Activated T-cell treated with anti-CD3 and anti-CD28 coated beads for 1 hour (primary cell): ENCODE measurements around the gene ILK.
A peak's percentile ranks its signal among the peaks of the same experiment; 100 is the strongest.

Source experiments
- DNase-seq: peaks from one replicate; pipeline ENCODE4 v3.0.0-alpha.2; 2020; ENCODE audit warnings: low read depth

ILK gene

DNA sequence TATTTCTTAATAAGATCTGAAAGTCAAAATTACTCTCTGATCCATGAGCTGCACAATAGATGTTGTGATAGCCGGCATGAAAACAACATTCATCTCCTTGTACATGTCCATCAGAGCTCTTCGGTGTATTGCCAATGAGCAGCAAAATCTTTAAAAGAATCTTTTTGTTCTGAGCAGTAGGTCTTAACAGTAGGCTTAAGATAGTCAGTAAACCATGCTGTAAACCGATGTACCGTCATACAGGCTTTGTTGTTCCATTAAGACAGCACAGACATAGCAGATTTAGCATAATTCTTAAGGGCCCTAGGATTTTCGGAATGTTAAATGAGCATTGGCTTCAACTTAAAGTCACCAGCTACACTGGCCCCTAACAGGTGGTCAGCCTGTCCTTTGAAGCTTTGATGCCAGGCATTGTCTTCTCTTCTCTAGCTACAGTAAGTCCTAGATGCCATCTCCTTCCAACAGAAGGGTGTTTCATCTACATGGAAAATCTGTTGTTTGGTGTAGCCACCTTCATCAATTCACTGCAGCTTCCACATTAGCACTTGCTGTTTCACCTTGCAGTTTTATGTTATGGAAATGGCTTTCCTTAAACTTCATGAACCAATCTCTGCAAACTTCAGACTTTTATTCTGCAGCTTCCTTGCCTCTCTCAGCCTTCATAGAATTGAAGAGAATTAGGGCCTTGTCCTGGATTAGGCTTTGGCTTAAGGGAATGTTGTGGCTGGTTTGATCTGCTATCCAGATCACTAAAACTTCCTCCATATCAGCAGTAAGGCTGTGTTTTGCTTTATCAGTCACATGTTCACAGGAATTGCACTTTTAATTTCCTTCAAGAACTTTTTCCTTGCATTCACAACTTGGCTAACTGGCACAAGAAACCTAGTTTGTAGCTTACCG lies 28.5 kb upstream of the ILK start:
- DNase-seq: no peak

DNA sequence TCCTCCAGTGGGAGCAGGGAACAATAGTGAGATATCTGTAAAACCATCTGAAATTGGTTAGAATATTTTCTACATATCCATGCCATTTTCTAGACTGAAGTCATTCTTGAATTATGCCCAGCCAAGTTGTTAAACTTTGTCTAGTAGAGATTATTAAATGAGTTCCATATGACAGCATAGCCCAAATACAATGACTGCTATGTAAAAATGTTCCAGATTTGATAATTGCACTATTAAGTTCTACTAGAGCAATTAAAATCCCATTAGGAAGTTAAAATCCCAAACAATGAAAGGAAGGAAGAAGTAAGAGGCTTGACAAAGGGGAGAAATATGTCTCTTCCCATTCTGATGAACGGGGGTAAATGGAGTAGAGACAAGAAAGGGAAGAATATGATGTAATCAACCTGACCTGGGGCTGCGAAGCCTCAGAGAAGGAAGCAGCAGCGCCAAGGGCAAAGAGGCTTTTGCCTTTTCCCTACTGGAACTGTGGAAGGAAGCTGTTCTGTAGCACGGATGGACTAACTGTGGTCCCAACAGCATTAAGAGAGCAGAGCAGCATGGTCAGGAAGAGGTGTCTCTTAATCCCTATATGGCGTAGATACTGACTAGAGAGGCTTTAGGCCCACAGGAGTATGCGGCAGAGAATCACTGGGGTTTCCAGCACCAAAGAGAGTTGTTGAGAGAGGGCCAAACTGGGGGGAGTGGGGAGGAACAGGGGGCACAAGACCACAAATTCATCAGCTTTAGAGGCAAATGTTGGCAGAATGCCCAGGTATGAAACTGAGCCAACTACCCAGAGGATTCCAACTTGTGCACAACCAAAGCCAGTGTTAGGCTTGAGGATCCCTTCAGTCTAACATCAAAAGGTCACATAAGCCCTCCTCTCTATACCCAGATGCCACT lies 26.9 kb upstream of the ILK start:
- DNase-seq: no peak

DNA sequence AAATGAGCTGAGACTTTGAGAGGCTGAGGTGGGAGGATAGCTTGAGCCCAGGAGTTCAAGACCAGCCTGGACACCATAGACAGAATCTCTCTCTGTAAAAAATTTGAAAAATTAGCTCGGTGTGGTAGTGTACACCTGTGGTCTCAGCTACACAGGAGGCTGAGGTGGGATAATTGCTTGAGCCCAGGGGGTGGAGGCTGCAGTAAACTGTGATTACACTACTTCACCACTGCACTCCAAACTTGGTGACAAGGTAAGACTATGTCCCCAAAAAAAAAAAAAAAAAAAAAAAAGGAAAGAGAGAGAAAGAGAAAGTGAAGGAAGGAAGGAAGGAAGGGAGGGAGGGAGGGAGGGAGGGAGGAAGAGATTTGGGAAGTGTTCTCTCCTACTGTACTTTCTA lies 25.4 kb upstream of the ILK start:
- no peak for DNase-seq

DNA sequence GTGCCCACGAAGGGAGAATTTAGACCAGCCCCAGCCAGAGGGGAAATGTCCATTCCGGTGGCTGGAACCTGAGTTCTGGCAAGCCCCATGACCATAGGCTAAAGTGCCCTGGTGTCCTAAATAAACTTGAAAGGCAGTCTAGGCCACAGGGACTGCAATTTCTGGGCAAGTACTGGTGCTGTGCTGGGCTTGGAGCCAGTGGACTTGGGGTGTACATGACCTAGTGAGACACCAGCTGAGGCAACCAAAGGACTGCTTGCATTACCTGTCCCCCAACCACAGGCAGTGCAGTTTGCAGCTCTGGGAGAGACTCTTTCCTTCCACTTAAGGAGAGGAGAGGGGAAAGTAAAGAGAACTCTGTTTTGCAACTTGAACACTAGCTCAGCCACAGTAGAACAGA lies 23.9 kb upstream of the ILK start:
- no peak for DNase-seq

DNA sequence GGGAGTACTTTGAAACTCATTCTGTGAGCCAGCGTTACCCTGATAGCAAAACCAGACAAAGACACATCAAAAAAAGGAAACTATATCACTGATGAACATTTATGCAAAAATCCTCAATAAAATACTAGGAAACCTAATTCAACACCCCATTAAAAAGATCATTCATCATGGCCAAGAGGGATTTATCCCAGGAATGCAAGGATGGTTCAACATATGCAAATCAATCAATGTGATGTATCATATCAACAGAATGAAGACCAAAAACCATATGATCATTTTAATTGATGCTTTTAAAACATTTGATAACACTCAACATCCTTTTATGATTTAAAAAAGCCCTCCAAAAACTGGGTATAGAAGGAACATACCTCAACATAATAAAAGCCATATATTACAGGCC lies 20.0 kb upstream of the ILK start:
- DNase-seq: no peak

DNA sequence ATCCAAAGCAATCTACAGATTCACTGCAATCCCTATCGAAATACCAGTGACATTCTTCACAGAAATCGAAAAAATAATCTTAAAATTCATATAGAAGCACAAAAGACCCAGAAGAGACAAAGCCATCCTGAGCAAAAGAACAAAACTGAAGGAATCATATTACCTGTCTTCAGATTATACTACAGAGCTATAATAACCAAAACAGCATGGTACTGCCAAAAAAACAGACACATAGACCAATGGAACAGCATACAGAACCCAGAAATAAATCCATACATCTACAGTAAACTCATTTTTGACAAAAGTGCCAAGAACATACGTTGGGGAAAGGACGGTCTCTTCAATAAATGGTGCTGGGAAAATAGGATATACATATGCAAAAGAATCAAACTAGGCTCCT lies 19.0 kb upstream of the ILK start:
- no peak for DNase-seq

DNA sequence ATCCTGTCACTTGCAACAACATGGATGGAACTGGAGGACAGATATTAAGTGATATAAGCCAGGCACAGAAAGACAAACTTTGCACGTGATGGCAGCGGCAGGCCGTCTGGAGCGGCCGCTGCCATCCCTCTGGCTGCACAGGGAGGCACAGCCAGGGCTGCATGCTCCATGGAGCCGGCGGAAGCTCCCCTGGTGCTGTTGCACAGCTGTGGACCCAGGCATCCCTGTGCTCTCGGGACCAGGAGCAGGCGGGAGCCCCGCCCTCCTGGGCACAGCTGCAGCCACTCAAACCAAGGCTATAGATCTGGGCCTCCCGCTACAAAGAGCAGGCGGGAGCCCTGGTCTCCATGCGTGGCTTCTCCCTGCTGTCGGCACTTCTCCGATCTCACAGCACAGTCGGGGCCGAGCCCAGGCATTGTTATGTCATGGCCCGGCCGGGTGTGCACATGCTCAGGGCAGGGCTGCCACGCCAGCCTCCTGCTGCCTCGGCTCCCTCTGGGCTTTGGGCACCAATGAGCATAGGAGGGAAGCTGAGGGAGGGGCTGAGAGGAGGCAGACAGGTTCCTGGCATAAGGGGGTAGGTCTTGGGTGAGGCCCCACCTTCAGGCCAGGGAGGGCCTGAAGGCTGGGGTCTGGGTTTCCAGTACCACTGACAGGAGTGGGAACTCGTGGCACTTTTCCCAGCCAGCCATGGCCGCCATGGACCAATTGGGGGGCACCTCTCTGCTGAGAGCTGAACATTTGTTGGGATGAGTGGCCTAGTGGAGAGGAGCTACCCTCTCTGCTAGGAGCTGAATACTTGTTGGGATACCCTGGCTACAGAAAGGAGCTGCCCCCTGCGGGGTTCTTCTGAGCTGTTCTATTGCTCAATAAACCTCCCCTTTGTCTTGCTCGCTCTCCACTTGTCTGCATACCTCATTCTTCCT lies 16.9 kb upstream of the ILK start:
- no peak for DNase-seq

DNA sequence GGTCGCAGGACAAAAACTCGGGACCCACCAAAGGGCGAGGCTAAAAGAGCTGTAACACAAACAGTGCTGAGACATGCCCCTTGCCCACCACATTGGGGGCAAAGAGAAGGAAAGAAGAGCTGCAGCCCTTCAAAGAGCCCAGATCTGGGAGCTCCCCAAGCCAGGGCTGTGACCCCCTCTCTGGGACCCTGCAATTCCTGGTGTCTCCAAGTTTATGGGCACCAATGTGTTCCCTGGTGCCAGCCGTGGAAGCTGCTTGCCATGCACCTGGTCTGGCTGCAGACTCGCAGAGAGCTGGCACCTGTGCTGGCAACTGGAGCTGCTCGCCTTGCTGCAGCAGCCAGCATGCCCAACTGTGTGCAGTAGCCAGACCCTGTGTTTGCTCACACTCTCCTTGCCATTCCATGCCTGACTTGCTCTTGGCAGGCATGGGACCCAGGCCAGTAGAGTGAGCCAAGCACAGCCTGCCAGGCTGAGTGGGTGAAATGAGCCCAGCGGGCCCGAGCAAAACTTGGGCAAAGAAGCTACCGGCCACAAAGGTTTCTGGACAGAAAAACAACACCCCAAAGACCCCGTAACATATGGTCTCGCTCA lies 16.1 kb upstream of the ILK start:
- DNase-seq: no peak

DNA sequence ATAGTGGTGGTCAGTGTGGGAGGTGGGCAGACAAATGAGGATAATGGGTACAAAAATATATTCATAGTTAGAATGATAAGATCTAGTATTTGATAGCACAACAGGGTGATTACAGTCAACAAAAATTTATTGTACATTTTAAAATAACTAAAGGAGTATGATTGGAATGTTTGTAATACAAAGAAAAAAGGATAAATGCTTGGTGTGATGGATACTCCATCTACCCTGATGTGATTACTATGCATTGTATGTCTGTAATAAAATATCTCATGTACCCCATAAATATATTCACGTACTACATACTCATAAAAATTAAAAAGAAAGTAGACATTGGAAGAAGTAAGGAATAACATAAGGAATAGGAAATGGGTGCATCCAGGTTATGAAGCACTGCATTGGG lies 15.6 kb upstream of the ILK start:
- no peak for DNase-seq

DNA sequence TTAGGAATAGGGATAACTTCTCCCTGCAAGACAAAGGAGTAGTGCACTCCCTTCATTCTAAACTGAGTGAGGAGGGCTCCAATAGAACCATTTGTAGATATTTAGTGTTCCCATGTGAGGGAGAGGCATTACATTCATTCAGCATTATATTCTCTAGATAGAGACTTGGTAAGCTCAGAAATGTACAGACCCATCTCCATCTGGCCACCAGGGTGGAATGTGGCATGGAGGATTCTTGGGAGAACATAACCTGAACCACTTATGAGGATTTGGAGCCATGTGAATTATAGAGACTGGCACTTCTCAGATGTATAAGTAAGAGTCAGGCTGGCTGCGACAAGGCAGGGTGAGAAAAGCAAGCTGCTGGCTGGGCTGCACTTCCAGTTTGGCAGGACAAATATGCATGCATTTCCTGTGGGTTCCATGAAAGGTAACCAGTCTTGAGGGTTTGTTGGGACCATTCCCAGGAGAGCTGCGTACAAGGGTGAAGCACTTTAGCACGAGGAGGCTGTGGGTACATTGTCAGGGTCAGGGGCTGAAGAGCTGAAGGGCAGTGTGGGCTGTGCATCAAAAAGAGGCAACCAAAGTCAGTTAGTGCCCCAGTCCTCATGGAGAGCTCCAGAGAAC lies 9.3 kb upstream of the ILK start:
- DNase-seq: no peak

DNA sequence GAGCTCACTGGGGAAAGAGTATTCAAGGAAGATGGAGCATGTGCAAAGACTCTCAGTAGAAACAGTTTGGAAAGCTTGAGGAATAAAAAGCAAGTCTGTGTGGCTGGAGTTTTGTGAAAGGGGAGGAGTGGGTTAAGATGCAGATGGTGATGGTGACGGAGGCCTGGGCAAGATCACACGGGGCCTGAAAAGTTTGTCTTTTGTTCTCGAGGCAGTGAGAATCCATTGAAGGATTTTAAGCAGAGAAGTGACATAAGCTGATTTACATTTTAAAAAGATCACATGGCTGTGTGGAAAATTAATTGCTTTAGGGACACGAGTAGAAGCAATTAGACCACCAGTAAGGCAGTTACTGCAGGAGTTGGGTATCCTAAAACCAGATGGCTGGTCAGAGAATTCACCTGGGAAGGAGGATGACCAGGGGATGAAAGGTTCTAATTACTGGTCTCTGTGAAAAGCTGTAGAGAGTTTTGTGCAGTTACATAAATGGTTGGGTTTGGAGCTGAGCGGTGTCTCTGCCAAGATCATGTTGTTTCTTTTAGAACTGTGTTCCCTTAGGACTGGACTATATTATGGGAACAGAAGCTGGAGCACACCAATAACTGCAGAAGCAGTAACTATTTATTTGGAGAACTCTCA lies 7.2 kb upstream of the ILK start:
- DNase-seq: no peak

DNA sequence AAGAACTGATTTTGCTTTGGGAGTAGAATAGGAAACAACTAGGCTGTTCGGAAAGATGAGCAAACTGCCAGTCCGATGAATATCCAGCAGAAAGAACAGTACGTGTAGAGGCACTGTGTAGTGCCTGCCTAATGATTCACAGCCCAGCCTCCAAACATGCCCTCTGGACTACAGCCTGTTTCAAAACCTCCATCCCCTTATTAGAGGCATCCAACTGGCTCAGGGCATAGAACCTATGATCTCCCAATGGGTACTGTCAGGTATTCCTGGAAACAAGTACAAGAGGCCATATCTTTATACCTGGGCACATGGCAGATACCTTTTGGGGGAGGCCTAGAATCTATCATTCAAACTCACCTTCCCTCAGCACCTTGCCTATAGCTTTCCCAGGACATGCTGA lies 5.0 kb upstream of the ILK start:
- DNase-seq: no peak

DNA sequence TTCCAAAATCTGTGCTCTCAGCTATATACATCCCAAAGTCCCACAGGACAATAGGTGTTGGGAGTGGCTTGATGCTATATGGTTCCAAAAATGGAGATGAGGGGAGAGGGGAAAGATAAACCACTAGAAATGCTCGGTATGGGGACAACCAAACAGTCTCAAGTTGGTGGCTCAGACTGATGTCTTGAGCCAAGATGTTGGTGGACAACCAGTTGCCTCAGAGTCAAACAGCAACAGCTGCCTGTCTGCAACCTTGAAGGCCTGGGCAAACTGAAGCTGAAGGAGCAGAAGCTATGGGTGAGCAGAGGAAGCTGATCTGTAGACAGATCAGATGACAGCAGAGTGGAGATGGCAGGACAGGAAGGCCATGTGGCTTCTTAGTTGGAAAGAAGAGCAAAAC lies 4.1 kb upstream of the ILK start:
- no peak for DNase-seq

DNA sequence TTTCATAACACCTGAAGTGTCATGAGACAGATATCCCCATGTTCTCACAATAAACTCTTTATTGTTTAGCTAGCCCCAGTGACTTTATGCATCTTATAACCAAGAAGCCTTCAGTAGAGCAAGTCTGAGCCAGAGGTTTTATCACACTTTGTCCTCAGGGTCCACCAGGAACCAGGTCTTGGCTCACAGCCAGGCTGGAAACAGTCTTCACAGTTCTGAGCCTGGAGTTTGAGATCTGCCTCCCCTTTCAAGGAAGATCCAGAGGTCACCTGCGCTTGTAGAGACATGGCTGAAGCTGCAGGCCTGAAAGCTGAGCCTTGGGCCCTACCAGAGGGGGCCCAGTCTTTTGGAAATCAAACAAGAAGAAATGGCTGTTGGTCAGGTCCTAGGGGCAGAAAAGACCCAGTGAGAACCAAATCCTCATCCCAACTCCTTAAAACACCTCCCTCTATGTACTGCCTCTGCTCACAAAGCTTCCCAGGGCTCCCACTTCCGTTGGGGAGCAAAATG lies 3.6 kb upstream of the ILK start:
- no peak for DNase-seq

DNA sequence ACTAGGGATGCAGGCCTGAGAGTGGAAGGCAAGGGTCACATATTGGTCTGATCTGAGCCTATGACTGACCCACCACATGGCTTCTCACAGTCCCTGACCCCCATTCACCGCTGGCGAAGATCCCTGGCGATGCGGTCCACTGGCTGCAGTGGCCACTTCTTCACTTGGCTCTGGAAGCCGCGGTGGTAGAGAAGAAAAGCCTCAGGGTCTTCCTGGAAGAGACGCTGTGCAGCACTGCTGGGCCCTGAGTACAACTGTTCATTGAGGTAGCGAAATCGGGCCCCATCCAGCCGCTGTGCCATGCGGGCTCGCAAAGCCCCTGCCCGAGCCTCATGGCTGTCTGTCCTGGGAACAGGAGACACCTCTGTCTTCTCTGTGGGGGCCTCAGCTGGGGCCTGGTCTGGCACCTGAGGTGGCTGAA lies 2.5 kb upstream of the ILK start:
- DNase-seq: no peak

DNA sequence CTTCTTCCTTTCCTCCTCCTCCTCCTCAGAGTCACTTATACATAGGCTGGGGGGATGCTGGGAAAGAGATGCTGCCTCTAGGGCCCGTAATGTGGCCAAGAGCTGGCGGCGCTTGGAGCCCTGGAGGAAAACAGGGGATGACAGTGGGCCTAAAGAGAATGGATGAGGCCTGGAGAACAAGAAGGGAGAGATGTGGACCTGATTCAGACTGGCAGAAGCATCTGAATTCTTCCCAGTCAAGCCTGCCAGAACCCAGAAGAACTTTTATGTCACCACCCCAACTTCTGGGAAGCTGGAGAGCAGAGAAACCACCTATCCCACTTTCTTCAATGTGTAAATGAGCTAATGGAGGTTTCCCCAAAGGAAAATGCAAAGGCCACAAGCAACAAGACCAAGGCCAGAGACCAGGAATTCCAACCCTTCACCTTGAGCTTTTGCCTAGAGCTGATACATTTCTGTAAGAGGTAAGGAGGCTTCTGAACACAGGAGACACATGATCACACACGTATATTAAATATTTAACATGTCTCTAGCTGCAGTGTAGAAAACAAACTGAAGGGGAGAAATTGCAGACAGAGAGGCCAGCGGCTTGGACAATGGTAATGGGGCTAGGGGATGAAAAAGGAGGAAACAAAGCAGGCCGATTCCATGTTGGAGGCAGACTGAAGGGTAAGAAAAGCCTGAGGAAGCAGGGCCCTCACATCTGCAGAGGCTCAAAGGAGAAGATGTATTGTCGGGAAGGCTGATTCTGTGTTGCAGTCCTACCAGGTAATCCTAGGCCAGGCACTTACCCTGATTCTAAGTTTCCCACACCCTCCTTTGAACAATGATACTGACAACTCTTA lies 1.3 kb upstream of the ILK start:
- DNase-seq: no peak

DNA sequence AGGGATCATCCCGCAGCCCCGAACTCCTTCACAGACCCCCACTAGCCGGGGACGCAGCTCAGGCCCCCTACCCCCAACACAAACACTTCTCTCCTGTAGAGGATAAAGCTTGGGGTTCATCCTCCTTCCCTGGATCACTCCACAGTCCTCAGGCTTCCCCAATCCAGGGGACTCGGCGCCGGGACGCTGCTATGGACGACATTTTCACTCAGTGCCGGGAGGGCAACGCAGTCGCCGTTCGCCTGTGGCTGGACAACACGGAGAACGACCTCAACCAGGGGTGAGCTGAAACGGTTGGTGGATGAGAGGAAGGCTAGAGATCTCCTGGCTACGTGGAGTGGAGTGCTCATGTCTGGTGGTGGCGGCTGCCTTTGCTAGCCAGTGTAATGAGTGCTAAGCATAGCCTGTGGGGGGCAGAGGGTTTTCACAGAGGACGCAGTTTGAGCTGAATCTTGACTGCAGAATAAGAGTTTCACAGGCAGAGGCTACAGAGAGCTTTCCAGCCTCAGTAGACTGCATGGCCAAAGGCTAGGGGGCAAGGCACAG lies 580 bp downstream of the ILK start:
- DNase-seq: peak; percentile 44

DNA sequence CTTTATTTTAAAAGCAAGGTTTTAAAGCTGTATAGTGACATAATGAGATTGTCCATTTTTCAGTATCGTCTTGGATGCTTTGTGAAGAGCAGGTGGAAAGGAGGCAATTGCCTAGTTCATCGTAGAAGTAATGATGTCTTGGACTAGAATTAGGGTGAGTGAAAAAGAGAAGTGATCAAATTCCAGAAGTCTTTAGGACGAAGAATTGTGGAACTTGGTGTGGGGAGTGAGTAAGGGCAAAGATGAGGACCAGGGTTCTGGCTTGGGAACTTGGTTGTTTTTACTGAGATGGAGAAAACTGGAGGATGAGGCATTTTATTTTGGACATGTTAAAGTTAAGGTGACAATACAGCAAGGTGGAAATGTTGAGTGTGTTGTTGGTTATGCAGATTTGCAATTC lies 1.2 kb downstream of the ILK start:
- no peak for DNase-seq

DNA sequence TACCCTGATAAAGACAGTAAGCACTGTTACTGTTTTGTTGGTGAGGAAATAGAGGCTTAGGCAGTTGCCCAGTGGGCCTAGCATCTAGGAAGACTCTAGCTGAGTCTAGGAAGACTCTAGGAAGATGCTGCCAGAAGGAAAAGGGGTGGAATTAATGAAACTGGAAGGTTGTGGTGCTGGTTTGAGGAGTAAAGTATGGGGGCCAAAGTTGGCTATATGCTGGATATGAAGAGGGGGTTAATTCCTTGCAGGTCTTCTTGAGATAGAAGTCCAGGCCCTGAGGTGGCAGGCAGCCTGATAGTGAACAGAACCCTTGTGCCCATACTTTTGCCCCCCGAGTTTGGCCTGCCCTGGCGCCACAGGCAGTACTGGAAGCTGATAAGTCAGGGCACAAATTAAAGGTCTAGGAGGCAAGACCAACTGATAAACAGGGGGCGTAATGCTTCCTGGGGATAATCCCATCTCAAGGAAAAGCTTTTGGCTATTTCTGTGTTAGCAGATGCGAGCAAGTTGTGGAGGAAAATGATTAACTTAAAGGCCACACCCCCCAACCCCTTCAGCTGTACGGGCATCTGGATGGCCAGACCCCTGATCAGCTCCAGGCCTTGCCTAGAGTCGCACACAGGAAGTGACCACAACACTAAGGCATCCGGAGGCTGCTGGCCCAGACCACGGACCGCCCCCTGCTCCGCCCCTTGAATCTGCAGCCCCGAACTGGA lies 3.1 kb downstream of the ILK start:
- peak; percentile 29 for DNase-seq
